ENCODE results near the gene LCA5L. TPM values are rescaled to one million over a fixed set of nuclear protein-coding genes. Genes with fewer than 3 reads are reported as not detected.

The LCA5L gene
- total RNA-seq, 3 donors from 2014 or later = 1.6 to 6.0 (median 4.2) TPM

DNA sequence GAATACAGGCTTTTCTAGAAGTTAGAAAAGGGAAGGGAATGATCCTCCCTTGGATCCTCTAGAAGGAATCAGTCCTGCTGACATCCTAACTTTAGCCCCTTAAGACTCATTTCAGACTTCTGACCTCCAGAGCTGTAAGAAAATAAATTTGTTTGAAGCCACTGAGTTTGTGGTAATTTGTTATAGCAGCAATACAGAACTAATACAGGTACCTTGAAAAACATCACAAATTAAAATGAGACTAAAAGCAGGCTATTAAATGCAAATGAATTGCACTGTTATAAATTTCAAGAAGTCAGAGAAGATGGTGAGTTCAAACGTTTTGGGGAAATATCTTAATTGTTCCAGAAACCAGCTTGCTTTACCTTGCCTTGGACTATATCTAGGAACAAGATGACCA lies 6.3 kb downstream of the LCA5L start:
- H3K27me3 ChIP-seq = no peaks in the 10 kb centered on the region
- no peaks in the 10 kb centered on the region for H3K9me3 ChIP-seq
- H3K4me1 ChIP-seq = no peaks in the 10 kb centered on the region
- TF ChIP-seq POLR2AphosphoS5 (IDR thresholded peaks at IDR 0.05) (no peak), POLR2A (IDR thresholded peaks at IDR 0.05) (no peak), CTCF (IDR thresholded peaks at IDR 0.05) (no peak)
- no peak overlapping the region for H3K27ac ChIP-seq
- H3K4me3 ChIP-seq = no peak overlapping the region
- no peaks in the 10 kb centered on the region for H3K36me3 ChIP-seq
- no peak for DNase-seq (ENCODE audit: low spot score in 2 of 2)
- intact Hi-C loops (cut with DNase I; ENCODE audit: low total_unique reads) = no loop called here

- Histone ChIP-seq H3K36me3 (no peaks in the 10 kb centered on the region), H3K27ac (no peak overlapping the region), H3K9me3 (no peaks in the 10 kb centered on the region), H3K27me3 (no peaks in the 10 kb centered on the region), H3K4me1 (no peaks in the 10 kb centered on the region), H3K4me3 (no peak overlapping the region)
- intact Hi-C loops (cut with DNase I; ENCODE audit: low total_unique reads) = no loop called here
- TF ChIP-seq POLR2A (IDR thresholded peaks at IDR 0.05) (no peak), POLR2AphosphoS5 (IDR thresholded peaks at IDR 0.05) (no peak), CTCF (IDR thresholded peaks at IDR 0.05) (no peak)
- no peak for DNase-seq (ENCODE audit: low spot score in 2 of 2)
These were observed 10.6 kb downstream of the LCA5L start for GRCh38 chr21:39434950-39435349.

DNA sequence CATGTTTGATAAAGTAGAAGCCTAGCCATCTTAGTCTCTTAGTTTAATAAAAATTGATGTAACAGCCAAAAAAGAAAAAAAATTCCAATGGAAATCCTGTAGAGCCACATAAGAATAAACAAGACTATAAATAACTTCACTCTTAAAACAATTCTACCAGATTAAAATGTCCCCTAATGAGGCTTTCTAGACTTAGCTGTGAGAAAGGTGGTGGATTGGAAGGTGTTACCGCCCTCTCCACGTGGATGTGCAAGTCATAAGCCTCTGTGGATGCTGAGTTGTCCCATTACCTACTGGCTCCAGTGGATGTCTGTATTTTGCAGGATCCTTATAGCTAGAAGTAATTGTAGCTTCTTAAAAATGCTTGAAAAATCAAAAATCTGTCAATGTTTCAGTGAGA lies 14.6 kb downstream of the LCA5L start:
- no peaks in the 10 kb centered on the region for H3K36me3 ChIP-seq
- H3K4me1 ChIP-seq = no peaks in the 10 kb centered on the region
- H3K9me3 ChIP-seq = no peaks in the 10 kb centered on the region
- intact Hi-C loops (cut with DNase I; ENCODE audit: low total_unique reads) = no loop called here
- H3K4me3 ChIP-seq = no peak overlapping the region
- no peak for DNase-seq (ENCODE audit: low spot score in 2 of 2)
- no peak for TF ChIP-seq CTCF (IDR thresholded peaks at IDR 0.05)
- TF ChIP-seq POLR2AphosphoS5 (IDR thresholded peaks at IDR 0.05) = no peak
- no peak for TF ChIP-seq POLR2A (IDR thresholded peaks at IDR 0.05)
- no peak overlapping the region for H3K27ac ChIP-seq
- H3K27me3 ChIP-seq = no peaks in the 10 kb centered on the region

DNA sequence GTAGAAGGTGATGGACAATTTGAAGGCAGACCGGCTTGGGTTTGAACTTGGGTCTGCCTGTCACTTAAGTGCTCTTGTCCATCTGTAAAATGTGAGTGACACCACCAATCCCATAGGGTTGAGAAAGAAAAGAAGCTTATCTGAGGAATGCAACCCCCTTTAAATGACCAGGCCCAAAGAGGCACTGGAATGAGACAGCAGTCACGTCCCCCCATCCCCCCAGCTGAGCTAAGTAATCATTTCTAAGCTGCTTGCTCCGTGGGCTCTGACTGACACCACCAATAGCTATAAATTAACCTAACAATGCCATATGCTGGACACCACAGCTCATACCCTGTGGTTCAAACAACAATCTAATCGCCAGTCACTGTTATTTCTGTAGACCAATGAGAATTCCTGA lies 15.1 kb downstream of the LCA5L start:
- intact Hi-C loops (cut with DNase I; ENCODE audit: low total_unique reads) = no loop called here
- Histone ChIP-seq H3K27me3 (no peaks in the 10 kb centered on the region), H3K4me3 (no peak overlapping the region), H3K27ac (no peak overlapping the region), H3K4me1 (no peaks in the 10 kb centered on the region), H3K36me3 (no peaks in the 10 kb centered on the region), H3K9me3 (no peaks in the 10 kb centered on the region)
- no peak for TF ChIP-seq POLR2A (IDR thresholded peaks at IDR 0.05)
- TF ChIP-seq POLR2AphosphoS5 (IDR thresholded peaks at IDR 0.05) = no peak
- no peak for TF ChIP-seq CTCF (IDR thresholded peaks at IDR 0.05)
- DNase-seq (ENCODE audit: low spot score in 2 of 2) = no peak

DNA sequence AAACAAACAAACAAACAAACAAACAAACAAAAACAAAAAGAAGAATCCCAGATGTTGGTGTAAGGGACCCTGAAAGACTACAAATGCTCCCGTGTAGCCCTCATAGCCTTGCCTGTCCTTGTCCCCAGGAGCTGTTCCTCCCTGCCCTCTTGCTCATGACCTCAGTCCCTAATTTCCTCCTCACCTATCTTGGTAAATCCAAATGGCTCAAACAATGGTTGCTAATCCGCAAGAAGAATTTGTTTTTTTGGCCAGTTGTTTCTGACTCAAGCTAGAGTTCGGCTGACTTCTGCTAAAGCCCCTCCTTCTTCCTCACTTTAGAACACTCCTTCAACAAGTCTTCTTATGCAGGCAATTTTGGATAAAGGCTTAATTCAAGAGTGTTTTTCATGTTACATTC lies 15.6 kb downstream of the LCA5L start:
- no peak for DNase-seq (ENCODE audit: low spot score in 2 of 2)
- H3K27ac ChIP-seq = no peak overlapping the region
- H3K4me1 ChIP-seq = no peaks in the 10 kb centered on the region
- intact Hi-C loops (cut with DNase I; ENCODE audit: low total_unique reads) = no loop called here
- no peaks in the 10 kb centered on the region for H3K27me3 ChIP-seq
- no peak for TF ChIP-seq POLR2A (IDR thresholded peaks at IDR 0.05)
- H3K9me3 ChIP-seq = no peaks in the 10 kb centered on the region
- H3K36me3 ChIP-seq = no peaks in the 10 kb centered on the region
- H3K4me3 ChIP-seq = no peak overlapping the region

DNA sequence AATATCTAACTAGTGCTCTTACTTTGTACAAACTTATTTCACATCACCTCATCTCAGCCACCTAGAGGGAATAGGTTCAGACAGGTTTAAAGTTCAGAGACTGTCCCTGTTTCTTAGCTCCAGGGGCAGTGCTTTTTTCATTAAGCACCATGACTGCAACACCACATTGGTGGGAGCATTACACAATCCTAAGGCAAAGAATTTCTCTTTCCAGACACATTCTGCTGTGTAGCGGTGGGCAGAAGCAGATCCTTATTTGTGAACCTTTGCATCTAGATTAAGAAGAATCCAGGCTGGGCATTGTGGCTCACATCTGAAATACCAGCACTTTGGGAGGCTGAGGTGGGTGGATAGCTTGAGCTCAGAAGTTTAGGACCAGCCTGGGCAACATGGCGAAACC lies 16.1 kb downstream of the LCA5L start:
- no peak for DNase-seq (ENCODE audit: low spot score in 2 of 2)
- H3K9me3 ChIP-seq = no peaks in the 10 kb centered on the region
- no peak overlapping the region for H3K4me3 ChIP-seq
- TF ChIP-seq CTCF (IDR thresholded peaks at IDR 0.05) (no peak), POLR2A (IDR thresholded peaks at IDR 0.05) (no peak), POLR2AphosphoS5 (IDR thresholded peaks at IDR 0.05) (no peak)
- intact Hi-C loops (cut with DNase I; ENCODE audit: low total_unique reads) = no loop called here
- H3K4me1 ChIP-seq = no peaks in the 10 kb centered on the region
- no peaks in the 10 kb centered on the region for H3K36me3 ChIP-seq
- no peaks in the 10 kb centered on the region for H3K27me3 ChIP-seq
- no peak overlapping the region for H3K27ac ChIP-seq
